OCI-M1 (cell line): ENCODE measurements around the gene DNAJC19.

Experiments used
- DNase-seq: peaks from one replicate; lab custom pipeline; 2025; lab: John Stamatoyannopoulos, UW

DNAJC19 gene

GRCh38 chr3:180961087-180961486, 28.4 kb downstream of the DNAJC19 start:
- DNase-seq: no peak

- no peak for DNase-seq
Measured at GRCh38 chr3:180959691-180960090, 29.8 kb downstream of the DNAJC19 start.

- peak; percentile 38 for DNase-seq
Measured at GRCh38 chr3:180947761-180948390, 41.7 kb downstream of the DNAJC19 start.

DNA sequence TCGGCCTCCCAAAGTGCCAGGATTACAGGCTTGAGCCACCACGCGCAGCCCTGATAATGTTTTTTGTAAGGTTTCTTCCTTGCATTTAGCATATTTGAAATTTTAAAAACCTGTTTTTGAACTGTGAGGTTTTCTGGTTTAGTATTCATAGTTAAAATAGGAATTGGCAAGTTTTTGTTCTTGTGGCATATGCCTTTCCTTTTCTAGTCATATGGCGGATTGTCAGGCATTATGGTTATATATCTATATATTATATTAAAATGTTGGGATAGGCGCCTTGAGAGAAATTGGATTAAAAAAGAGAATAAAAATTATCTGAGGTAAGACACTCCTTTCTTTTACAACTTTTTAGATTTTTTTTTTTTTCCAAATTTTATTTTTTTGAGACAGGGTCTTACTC, 48.7 kb downstream of the DNAJC19 start:
- DNase-seq: no peak

GRCh38 chr3:180934638-180935037, 54.9 kb downstream of the DNAJC19 start:
- DNase-seq: no peak
